PFSK-1 (cell line): ENCODE results near the gene PAPSS2.

ENCODE experiments used
- POLR2AphosphoS5 ChIP-seq: IDR thresholded peaks from 2 replicates; pipeline ENCODE4 v1.6.1; 2012; ENCODE audit warnings: low read depth, mild to moderate bottlenecking, control low read depth, low read length, moderate library complexity
- REST ChIP-seq, 2 experiments: IDR thresholded peaks; 2 replicates each; pipeline versions ENCODE4 v1.6.1 to v1.8.0; 2011 to 2012; ENCODE audit warnings: low read depth in 2 of 2, low read length in 2 of 2, control low read depth in 1 of 2, inconsistent platforms in 1 of 2, mild to moderate bottlenecking in 1 of 2, moderate library complexity in 1 of 2; ENCODE audit not compliant: insufficient read depth in 1 of 2
- SIN3A ChIP-seq: IDR thresholded peaks from 2 replicates; pipeline ENCODE4 v1.6.1; 2012; ENCODE audit warnings: mild to moderate bottlenecking, low read length, moderate library complexity, borderline replicate concordance; ENCODE audit not compliant: insufficient read depth
- TAF1 ChIP-seq: IDR thresholded peaks from 2 replicates; pipeline ENCODE4 v1.6.1; 2012; ENCODE audit warnings: low read length, control low read depth, borderline replicate concordance; ENCODE audit not compliant: insufficient read depth

GRCh38 chr10:87700031-87700796 is 40.5 kb downstream of the PAPSS2 start:
- TF ChIP-seq TAF1 = no peak
- no peak for TF ChIP-seq SIN3A
- no peak for TF ChIP-seq POLR2AphosphoS5
- TF ChIP-seq REST (IDR thresholded peaks at IDR 0.05; ENCODE audit: insufficient read depth in 1 of 2, low read depth in 2 of 2, low read length in 2 of 2) = no peak
